HK-2 (cell line): ENCODE results near the gene NGEF.

Experiments used
- DNase-seq: peaks from one replicate; pipeline ENCODE4 v3.0.0-alpha.2; 2018; ENCODE audit not compliant: unreplicated experiment

Gene NGEF

DNA sequence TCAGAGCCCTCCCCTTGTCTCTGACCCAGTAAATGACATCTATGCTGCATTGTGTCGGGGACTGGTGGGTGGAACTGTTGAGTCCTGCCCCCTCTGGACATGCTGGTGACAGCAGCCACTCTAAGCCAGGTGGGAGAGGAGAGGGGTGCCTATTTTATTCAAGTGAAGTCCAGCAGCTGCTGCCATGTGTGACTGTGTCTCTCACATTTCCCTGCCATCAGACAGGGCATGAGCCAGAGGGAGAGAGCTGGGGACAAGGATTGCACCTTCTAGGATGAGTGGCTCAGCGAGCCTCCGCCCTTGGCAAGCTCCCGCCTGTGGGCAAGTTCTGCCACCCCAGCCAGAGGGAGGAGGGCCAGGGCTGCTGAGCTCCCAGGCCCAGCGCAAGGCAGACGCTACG lies 13.7 kb downstream of the NGEF start:
- no peak for DNase-seq

DNA sequence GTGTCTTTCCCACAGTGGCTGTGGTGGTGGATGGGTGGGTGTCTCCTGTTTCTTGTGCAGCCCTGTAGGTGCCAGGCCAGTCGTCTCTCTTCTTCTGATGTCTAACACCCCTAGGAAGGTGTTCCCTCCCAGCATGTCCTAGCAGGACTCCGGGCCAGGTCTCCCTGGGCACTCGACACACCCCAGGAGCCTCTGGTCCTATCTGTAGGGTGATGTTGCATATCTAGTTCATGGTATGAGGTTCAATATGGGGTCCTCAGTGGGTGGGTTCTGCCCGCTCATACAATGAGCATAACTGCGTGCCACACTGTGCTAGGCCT lies 14.4 kb downstream of the NGEF start:
- no peak for DNase-seq

DNA sequence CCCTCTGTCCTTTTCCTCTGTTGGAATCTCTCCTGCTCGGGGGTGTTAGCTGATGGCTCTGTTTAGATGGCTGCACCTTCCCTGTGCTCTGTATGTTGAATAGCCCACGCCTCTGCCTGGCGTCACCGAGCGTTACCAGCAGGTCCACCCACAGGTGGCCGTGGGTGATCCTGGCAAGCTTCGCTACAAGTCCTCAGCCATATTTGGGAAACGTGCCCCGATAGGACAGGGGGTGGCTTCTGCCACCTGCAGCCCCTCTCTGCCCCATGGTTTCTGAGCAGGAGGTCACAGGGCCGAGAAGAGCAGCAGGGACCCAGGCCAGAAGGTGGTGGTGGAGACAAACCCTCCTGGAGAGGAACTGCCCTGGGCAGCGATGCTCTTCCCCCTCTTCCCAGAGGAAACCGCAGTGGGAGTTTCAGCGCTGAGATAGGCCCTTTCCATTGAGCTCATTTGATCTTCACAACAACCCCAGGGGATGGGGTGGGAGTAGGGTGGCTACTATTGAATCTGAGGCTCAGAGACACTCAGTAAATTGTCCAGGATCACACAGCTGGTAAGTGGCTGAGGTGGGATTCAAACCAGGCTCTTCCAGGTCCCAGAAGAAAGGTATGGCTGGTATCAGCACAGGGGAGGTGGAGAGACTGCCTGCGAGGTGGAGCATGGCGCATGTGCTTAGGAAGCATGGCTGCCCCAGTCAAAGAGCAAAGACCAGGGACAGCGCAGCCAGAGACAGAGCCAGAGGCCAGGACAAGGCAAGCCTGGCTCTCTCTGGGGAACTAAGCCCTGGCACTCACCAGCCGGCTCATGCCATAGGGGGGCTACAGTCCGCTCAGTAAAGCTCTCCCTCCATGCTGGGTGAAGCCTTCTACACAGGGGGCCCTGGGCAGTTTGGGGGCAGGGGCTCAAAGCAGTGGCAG lies 15.0 kb downstream of the NGEF start:
- DNase-seq, result no peak

DNA sequence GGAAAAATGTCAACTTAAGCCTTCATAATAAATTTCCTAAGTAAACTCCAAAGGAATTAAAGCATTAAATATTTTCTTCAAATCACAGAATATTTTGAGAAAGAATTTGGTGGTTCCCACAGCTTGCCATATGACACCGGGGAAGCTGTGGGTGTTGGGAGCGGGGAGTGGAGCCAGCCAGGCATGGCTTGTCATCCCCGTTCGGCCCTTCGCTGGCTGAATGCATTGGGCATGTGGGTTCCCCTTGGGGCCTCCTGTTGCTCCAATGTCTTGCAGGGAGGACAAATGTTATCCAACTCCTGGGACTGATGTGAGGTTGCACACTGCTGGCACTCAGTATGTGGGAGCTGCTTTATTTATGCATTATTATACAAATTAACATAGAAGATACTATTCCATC lies 18.6 kb downstream of the NGEF start:
- no peak for DNase-seq

DNA sequence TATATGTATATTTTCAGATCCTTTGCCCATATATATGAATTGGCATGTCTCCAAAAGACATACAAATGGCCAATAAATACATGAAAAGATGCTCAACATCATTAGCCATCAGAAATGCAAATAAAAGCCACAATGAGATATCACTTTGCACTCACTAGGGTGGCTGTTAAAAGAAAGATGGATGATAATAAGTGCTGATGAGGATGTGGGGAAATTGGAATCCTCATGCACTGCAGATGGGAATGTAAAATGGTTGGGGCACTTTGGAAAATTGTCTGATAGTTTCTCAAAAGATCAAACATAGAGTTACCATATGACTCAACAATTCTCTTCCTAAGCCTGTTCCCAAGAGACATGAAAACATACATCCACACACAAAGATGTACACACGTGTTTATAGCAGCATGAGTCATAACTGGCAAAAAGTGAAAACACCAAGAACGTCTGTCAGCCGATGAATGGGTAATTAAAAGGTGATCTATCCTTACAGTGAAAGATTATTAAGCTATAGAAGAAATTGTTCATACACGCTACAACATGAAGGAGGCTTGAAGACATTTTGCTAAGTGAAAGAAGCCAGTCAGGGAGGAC lies 19.7 kb downstream of the NGEF start:
- DNase-seq, result no peak

DNA sequence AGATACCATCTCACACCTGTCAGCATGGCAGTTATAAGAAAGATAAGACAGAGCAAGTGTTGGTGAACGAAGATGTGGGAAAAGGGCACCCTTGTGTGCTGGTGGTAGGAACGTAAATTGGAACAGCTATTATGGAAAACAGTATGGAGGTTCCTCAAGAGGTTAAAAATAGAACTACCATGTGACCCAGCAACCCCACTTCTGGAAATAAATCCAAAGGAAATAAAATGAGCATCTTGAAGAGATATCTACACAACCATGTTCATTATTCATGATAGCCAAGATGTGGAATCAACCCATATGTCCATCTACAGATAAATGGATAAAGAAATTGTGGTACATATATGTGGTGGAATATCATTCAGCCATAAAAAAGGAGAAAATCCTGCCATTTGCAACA lies 26.9 kb downstream of the NGEF start:
- DNase-seq, result no peak

DNA sequence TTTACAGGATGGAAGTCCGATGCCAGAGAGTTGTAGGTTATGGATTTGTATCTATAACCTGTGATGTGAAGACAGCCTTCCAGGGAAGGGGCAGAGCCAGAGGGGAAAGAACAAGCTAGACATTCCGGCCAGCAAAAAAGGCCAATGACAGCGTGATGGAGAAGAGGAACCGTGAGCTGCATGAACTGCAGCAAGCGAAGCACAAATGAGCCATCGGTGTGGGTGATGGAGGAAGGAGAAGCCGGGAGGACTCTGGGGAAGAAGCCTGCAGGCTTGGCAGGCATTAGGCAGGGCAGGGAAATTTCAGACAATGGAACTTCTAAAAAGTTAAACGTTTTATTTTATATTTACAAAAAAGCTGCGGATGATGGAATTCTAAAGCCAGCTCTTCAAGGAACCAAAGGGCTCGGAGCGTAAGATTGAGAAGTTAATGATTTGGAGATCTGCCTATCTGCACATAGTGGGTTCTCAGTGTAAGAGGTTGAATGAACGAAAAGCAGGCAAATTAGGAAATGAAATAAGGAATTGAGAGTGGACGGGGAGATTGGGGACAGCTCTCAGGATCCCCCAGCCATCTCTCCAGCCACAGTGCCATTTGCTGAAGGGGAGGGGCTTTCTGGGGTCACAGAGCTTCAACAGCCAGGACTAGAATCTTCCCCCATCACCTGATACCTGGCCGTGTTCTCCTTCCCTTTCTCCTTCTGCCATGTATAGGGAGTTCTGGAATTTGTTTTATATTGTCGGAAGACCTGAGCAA lies 28.4 kb downstream of the NGEF start:
- no peak for DNase-seq

DNA sequence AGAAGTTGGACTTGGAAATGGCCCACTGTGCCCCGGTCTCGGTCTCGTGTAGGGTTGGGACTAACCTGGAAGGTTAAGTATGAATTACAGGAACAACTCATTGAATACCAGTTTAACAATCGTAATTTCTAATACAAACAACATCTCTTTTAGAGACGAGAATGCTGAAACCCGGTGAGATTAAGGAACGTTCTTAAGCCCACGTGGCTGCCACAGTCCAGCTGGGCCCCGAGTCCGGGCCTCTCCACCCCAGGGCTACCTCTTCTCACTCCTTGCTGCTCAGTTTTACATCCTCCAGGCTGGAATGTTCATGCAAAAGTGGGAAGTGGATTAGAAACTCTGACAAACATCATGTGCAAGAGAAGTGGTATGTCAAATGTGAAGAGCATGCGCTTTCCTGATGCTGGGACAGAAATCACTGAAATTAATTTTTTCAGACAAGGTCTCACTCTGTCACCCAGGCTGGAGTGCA lies 29.4 kb downstream of the NGEF start:
- DNase-seq, result no peak

DNA sequence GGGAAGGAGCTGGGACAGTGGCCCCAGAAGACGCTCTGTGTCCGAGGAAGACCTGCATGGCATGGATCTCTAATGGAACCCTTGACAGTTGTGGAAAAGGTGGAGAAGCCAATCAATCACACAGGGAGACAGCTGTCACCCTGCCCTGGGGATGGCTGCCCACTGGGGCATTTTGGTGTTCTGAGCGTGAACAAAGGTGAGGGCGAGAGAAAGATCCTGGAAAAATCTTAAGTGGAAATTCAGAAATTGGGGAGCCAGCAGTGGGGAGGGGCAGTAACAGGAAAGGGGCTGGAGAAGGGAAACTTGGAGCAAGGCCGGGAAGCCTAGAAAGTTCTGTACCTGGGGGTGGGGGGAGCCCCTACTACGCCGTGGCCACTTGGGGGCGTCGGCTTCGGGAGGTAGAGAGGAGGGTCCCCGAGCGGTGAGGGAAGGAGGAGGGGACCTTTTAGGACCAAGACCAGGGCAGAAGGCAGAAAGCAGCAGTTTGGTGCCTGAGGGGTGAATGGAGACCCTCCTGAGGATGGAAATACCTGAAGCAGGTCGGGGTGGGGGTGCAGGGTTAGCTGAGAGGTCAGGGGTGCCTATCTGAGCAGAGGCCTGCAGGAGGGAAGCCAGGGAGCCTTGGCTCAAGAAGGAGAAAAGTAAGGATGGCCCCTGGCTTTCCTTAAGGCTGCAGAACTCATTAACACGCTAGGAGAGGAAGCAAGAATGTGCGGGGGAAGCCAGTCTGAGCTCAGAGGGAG lies 30.0 kb downstream of the NGEF start:
- DNase-seq, result no peak

DNA sequence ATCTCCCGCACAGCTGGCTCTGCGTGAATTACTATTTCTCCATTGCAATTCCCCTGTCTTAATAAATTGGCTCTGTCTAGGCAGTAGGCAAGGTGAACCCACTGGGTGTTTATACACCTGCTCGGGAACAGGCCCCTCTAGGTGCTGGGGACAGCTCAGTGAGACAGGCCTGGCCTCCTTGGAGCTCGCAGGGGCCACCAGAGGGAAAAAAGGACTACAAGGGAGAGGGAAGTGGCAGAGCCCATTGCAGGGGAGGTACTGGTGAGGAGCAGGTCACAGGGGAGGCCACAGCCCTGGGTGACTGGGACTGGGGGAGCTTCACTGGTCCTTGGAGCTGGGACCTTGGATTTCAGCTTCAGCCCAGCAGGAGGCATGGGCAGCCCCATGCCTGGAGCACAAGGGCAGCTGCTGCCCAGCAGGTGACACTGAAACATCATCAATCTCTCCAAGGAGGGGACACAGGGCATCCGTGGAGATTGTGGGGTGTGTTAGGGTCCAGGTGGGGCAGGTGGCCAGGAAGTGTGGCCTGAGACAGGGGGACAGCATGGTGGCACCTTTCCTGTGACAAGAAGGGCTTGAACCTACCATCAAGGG lies 31.2 kb downstream of the NGEF start:
- DNase-seq, result no peak

DNA sequence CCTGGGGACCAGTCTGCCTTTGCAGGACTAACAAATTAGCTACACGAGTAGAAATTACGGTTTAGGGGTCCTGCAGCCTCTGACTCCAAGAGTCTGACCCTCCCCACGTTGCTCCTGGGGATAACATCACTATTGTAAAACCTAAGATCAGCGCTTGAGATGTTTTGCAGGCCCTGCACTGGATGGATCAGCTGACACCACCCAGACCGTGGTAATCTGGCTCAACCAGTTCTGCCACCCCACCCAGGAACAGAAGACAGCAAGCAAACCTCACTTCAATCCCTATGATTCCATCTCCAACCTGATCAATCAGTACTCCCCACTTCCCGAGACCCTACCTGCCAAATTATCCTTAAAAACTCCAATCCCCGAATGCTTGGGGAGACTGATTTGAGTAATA lies 31.7 kb downstream of the NGEF start:
- DNase-seq, result no peak

DNA sequence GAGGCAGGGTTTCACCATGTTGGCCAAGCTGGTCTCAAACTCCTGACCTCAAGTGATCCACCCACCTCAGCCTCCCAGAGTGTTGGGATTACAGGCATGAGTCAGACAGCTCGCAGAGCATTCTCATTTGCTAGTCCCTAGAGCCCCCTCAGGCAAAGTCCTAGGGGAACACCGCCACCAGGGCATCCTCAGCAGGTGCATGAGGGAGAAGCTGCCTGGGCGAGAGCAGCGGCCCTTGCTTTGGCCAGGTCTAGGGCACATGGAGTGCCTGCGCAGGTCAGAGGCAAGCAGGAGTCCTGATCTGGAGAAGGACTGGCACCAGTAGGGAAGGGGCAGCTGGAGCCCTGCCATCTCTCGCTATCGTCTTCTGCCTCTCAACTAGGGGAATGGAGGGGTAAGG lies 32.4 kb downstream of the NGEF start:
- no peak for DNase-seq

DNA sequence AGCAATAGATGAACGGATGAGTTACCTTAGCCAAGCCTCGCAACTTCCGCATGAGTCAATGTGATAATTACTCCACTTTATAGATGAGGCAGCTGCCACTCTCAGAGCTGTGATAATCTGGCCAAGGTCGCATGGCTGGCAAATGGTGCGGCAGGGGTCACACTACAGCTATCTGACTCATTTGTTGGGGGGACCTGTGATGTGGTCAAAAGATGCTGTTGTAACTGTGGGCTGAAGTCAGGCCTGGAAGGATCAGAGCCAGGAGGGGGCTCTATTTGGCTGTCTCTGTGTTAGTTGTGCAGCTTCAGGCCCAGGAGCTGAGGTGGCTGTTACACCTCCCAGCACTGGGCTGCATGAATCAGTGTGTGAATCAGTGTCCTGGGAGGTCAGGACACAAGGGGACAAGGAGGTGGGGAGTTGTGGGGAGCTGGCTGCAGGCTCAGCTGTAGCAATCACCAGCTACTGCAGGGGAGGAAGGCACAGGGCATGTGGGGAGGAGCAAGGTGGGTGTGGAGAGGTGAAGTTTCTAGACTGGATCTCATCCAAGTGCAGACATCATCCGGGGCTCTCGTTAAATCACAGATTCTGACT lies 33.1 kb downstream of the NGEF start:
- DNase-seq, result peak; percentile 79

DNA sequence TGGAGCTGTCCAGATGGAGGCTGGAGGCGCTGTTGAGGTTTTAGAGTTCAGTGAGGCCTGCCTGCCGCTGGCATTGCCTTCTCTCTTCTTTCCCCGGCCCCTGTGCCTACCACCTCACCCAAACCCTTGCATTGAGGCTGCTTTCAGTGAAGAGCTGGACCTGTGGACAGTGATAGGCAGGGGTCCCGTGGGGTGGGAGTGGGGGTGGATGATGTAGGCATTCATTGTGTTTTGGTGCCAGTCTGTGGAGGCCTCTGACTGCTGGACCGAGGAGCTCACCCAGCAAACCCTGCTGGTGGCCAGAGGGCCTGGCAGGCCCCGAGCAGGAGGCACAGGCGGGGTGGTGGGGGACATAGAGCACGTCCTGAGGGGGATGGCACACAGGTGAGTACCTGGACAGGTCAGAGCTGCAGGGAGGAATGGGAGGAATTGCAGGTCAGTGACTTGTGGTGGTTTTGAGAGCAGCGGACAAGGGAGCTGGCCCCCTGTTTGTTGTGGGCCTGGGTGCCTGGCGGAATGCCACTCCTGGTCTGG lies 35.6 kb downstream of the NGEF start:
- DNase-seq, result no peak

DNA sequence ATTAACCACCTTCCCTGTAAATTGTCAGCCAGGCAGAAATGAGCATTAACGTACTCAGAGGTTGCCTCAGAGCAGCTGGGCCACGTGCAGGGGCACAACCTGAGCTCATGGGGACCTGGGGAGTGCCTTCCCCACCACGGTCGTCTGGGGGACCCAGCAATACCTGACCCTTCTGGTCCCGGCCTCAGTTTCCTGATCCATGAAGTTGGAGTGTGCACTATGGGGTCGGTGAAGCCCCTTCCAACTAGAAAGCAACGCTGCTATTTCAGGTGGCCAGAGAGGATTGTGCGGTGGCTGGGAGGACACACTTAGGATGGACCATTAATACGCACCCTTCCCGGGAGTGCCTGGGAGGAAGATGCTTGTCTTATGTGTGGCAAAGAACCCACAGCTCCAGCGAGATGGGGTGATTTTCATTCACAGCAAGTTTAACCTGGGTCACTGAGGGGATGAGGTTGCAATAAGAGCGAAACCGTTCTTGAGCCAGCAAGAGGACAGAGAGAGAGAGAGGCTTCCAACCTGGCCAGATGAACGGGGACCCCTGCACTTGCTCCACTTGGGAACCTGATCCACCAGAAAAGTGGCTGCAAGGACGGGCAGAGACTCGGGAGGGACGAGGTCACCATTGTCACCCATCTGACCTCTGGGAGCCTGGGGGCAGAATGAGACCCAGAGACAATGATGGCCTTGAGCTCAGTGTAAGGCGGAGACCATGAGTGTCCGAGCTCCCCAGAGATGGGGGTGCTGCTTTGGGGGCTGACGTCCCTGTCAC lies 36.2 kb downstream of the NGEF start:
- no peak for DNase-seq

DNA sequence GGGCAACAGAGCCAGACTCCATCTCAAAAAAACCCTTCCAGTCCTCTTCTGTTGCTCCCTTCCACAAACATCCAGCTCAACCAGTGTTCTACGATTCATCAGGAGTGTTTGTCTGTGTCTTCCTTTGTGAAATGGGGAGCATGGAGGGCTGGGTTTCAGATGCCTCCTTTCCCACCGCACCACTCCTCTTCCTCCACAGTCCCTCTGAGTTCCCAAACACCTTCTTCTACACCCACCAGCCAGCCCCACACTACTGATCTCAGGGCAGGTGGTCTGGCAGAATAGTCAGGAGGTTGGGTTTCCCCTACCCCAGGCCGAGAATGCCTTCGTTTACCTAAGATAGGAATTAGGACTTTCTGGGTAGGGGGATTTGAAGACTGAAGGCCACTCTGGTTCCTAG lies 36.9 kb downstream of the NGEF start:
- no peak for DNase-seq

DNA sequence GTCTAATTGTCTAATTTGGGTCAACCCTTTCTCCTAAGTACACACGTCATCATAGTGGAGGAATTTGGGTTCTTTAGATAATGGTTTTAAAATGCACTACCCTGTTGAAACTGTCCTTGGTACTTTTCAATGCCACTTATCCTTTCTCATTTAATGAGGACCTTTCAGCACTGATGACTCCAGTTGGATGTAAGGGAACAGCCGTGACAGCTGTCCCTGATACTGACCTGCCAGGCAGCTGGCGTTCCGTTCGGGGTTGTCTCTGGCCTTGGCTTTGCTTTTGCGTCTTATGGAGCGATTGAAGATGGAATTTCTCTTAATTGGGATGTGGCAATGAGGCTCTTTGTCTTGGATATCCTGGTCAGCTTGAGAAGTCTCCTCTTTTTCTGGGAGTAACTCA lies 38.7 kb downstream of the NGEF start:
- no peak for DNase-seq

DNA sequence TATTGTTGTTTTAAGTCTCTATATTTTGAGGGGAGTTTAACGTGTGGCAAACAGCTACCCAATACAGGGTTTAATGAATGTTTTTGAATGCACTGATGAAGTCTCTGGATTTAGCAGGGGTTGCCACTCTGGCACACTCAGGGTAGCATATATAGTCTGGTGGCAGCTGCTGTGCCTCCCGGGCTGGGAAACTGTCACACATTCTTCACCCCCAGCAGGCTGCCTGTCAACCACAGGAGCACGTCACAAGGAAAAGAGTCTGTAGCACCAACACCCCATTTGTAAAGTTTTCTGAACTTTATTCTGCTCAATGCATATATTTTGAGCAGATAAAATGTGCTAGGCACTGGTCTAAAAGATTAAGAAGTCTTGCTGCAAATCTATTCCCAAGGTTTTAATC lies 39.3 kb downstream of the NGEF start:
- no peak for DNase-seq

DNA sequence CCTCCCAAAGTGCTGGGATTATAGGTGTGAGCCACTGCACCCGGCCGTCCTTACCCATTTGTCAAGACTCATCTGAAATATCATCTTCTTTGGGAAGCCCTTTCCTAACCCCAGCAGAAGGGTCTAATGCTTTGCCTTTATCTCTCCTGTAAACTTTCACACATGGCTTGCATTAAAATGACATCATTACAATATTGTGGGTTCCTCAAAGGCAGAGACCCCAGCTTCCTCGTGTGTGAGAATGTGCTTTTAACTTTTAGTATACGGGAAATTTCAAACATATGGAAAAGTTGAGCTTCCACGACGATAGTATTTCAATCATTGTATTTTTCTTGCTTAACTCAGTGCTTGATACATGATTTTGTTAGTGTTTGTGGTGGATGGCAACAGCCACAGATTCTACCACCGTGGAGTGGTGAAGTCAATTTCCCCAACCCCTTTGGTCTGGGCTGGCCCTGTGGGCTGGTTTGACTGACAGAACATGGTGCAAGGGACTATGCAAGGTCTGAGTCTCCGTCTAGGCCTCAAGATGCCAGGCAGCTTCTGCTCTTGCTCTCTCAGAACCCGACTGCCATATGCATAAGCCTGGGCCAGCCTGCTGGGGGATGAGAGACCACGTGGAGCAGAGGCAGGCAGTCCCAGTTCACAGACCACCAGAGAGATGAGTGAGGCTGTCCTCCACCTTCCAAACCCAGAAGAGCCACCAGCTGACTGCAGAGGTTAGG lies 39.9 kb downstream of the NGEF start:
- DNase-seq, result no peak

DNA sequence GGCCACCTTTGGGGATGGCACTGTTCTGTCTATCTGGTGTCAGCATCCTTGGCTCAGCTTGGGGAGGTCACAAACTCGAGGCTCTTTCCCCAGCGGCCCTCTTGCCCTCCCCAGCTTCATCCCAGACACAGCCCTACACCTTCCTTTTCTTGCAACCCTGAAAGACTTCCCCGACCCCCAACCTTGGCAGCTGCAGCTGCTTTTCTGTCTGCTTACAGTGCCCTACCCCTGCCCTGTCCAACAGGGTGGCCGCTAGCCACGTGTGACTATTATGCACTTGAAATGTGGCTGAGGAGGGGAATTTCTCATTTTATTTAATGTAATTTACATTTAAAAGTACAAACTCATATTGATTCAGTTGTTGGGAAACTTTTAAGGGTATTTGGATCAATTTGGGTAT lies 41.3 kb downstream of the NGEF start:
- no peak for DNase-seq
